H54 (cell line): Measurements from ENCODE around the gene OXGR1.

Experiments used
- DNase-seq: peaks from one replicate; pipeline ENCODE4 v3.0.0; 2011; ENCODE audit warnings: low spot score, mixed read lengths; ENCODE audit not compliant: insufficient read length
- FAIRE-seq: peaks from 3 replicates; lab custom pipeline; 2011; peaks lifted over from hg19 to GRCh38; lab: Jason Lieb, UNC
- POLR2A ChIP-seq: IDR thresholded peaks from 2 replicates; pipeline ENCODE4 v1.6.1; 2011; ENCODE audit warnings: low read depth, mild to moderate bottlenecking, low read length

Gene OXGR1

GRCh38 chr13:97018029-97018819 is 23.9 kb upstream of the OXGR1 start:
- peak; percentile 99 for FAIRE-seq
- TF ChIP-seq POLR2A: no peak
- no peak for DNase-seq

DNA sequence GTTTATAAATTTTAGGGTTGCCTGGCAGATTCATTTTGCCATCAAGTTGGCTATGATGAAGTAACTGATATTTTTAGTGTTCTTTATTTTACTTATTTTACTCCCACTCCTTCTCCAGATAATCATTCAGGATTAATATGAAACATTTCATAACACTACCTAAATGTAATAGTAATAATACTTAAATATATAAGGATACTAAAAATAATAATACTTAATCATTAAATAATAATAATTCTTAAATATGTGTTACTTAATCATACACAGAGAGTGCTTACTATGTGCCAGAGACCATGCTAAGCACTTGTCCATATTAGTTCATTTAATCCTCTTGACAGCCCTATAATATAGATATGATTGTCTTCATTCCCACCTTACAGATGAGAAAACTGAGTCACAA is 23.0 kb upstream of the OXGR1 start:
- no peak for DNase-seq
- FAIRE-seq: no peak
- TF ChIP-seq POLR2A: no peak

- TF ChIP-seq POLR2A: no peak
- DNase-seq (no peak), FAIRE-seq (no peak)
Observed at GRCh38 chr13:97015661-97016350, 21.5 kb upstream of the OXGR1 start.

DNA sequence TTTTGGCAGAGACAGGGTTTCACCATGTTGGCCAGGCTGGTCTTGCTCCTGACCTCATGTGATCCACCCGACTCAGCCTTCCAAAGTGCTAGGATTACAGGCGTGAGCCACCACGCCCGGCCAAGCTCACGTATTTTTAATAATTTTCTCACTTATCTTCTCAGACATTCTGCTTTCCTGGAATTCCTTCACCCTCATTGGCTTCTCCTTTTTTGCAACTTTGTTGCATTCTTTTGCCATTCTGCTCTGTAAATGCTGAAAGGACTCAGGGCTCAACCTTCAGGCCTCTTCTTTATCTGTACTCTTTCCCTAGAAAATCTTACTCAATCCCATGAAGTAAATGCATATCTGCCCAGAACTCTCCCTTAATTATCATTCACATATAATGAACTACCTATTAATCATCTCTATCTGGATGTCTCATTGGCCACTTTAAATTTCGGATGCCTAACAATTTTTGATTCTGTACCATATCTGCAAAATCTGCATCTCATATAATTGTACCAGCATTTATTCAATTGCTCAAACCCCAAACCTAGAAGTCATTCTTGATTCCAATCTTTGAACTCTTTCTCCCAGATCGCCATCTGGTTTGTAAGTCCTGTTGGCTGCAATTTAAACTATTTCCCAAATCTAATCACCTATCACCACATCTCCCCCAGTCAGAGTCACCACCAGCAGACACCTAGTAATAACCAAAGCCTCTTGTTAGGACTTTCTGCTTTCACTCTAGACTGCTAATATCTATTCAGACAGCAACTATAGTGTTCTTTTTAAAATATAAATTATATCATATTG is 18.2 kb upstream of the OXGR1 start:
- FAIRE-seq (no peak), DNase-seq (no peak)
- TF ChIP-seq POLR2A: no peak

- FAIRE-seq (no peak), DNase-seq (no peak)
- TF ChIP-seq POLR2A: no peak
Observed at GRCh38 chr13:97011446-97012131, 17.3 kb upstream of the OXGR1 start.

GRCh38 chr13:97008643-97009042 is 14.4 kb upstream of the OXGR1 start:
- no peak for FAIRE-seq

DNA sequence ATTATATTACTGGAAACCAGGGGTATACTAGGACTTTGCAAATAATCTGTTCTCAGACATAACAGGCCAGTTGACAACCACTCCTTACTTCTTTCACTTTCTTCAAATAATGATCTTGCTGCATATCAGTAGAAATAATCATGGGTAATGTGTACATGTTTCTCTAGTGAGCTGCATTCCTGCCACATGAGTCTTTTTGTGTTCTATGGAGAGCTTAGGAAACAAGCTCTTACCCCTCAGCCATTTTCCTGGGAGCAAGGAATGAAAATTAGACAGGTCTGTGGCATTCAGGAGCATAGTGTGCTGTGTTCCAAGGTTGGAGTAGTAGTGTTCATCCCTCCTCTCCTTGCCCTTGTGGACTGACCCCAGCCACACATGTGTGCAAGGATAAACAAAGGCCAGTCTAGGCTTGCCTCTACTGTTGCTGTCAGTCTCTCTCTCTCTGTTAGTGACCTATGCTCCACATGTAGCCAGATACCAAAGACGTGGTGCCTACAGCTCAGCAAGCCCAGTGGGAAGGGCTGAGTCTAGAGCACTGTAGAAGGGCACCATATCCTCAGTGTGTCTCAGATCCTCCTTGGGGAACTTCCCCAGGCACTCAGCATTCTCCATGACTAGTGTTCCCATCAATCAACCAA is 11.5 kb upstream of the OXGR1 start:
- peak; percentile 25 for DNase-seq
- FAIRE-seq: peak; percentile 94
- no peak for TF ChIP-seq POLR2A

More at GRCh38 chr13:97008643-97009042, 14.4 kb upstream of the OXGR1 start:
- no peak for DNase-seq
- no peak for TF ChIP-seq POLR2A

DNA sequence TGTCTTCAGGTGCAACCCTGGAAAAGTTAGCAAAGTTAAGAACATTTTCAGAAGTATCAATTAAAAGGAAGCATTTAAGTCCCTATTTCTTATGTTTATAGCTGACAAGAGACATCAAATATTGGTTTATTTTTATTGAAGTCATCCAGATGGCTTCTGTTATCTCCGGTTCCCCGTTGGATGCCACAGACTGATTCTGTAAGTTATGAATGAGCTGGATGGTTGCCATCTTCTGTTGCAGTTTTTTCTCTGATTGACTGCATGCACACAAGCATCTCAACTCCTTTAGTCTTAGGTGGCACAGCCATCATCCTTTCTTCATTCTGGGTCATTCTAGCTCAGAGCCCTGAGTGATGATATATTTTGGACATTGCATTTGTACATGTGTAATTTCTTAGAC is 10.6 kb upstream of the OXGR1 start:
- TF ChIP-seq POLR2A: no peak
- FAIRE-seq: peak; percentile 69
- no peak for DNase-seq

GRCh38 chr13:97004096-97004876 is 10.0 kb upstream of the OXGR1 start:
- DNase-seq: no peak
- peak; percentile 84 for FAIRE-seq
- no peak for TF ChIP-seq POLR2A

DNA sequence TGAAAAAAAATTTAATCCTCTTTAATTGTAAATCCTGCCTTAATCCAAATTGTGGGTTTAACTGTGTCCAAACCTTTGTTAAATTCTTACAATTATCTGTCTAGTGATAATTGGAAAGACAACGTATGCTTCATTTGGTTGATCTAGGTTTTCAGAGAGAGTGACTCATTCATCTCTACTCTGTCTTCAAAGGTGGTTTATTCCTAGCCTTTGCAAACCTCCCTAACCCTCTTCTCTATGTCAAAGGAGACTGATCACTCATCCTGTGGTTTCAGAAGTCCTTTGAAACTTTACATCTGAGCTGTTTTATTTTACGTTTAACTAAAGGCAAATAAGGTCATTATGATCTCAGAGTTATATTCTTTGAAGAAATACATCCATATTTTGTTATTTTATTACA is 8.8 kb upstream of the OXGR1 start:
- TF ChIP-seq POLR2A: no peak
- FAIRE-seq: no peak
- DNase-seq: no peak

DNA sequence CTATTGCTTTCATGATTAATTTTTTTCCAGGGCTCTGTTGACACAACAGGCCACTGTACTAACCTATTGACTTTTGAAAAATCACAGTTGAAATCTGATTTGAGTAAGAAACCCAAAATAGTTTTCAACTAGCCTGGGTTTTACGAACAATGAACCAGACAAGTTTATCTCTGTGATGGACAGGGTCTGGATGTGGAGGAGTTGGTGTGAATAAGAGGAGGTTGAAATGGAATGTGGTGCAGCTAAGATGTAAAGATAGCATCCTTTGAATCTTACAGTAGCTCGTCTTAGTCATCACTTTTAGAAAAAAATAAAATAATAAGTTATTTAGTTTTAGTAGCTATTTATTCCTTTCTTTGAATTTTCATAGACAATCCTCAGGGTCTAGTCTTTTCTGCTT is 8.3 kb upstream of the OXGR1 start:
- TF ChIP-seq POLR2A: no peak
- FAIRE-seq: no peak
- no peak for DNase-seq

GRCh38 chr13:97001636-97002035 is 7.4 kb upstream of the OXGR1 start:
- FAIRE-seq: no peak
- no peak for TF ChIP-seq POLR2A
- no peak for DNase-seq
